GM21515 (cell line): ENCODE data around the gene ACMSD.

Experiments used
- ATAC-seq: cut with Tn5 transposase; IDR thresholded peaks from one replicate; pipeline ENCODE4 v1.9.1; 2021; ENCODE audit not compliant: unreplicated experiment

ACMSD gene

GRCh38 chr2:134944975-134945374 is 106.6 kb downstream of the ACMSD start:
- no peak for ATAC-seq

- ATAC-seq: no peak
Observed at GRCh38 chr2:134946073-134946472, 107.7 kb downstream of the ACMSD start.

- ATAC-seq: no peak
Observed at GRCh38 chr2:134949981-134950708, 111.7 kb downstream of the ACMSD start.

- no peak for ATAC-seq
Observed at GRCh38 chr2:134950886-134951285, 112.5 kb downstream of the ACMSD start.
